ENCODE results near the gene REV3L. TPM values are rescaled to one million over a fixed set of nuclear protein-coding genes. Genes with fewer than 3 reads are reported as not detected.

The REV3L gene
- polyA plus RNA-seq, 4 donors, result 4.2 to 16.8 (median 8.4) TPM

DNA sequence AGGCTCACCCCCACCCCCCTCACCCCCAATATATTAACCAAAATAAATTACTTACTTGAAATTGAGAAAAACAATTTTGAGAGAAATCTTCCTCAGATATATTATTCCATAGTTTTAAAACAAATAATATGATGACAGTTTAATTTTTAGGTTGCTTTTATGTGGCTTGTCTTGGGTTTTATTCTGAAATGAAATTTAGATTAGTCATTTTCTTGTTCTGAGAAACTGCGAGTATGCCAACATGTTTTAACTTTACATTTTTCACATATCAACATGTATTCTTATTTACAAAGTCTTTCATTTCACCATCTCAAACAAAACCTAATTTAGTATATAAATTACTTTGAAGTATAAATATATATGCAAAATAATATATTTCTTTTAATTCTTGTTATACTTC is 11.1 kb downstream of the REV3L start:
- 78 to 95% (median 84%) methylated on average over 1 of the region's 1 CpG for WGBS, 3 donors
- Histone ChIP-seq H3K36me3 (ENCODE audit: control insufficient read depth in 3 of 3, insufficient read depth in 2 of 3, low read depth in 1 of 3, low read length in 3 of 3) (peaks cover 0 to 9% (median 0%) of the 10 kb centered on the region in 3 donors), H3K27ac (ENCODE audit: low read depth in 1 of 3, low read length in 2 of 3) (no peak overlapping the region), H3K4me1 (ENCODE audit: control insufficient read depth in 3 of 3, insufficient read depth in 2 of 3, low read depth in 1 of 3, low read length in 2 of 3) (no peaks in the 10 kb centered on the region), H3K9me3 (ENCODE audit: control insufficient read depth in 2 of 2, insufficient read depth in 1 of 2, low read depth in 1 of 2, low read length in 1 of 2) (no peaks in the 10 kb centered on the region), H3K27me3 (ENCODE audit: control insufficient read depth in 3 of 3, insufficient read depth in 3 of 3, low read length in 3 of 3) (no peaks in the 10 kb centered on the region), H3K4me3 (ENCODE audit: low read depth in 1 of 3, low read length in 3 of 3) (no peak overlapping the region)
- DNase-seq, result no peak
- no peak for FAIRE-seq

GRCh38 chr6:111471533-111471932 is 11.5 kb downstream of the REV3L start:
- FAIRE-seq (no peak), DNase-seq (no peak)
- H3K9me3 ChIP-seq (ENCODE audit: control insufficient read depth in 2 of 2, insufficient read depth in 1 of 2, low read depth in 1 of 2, low read length in 1 of 2), result no peaks in the 10 kb centered on the region
- no peak overlapping the region for H3K4me3 ChIP-seq (ENCODE audit: low read depth in 1 of 3, low read length in 3 of 3)
- 28 to 90% (median 45%) methylated on average over 1 of the region's 1 CpG for WGBS, 3 donors
- H3K27ac ChIP-seq (ENCODE audit: low read depth in 1 of 3, low read length in 2 of 3), result no peak overlapping the region
- H3K4me1 ChIP-seq (ENCODE audit: control insufficient read depth in 3 of 3, insufficient read depth in 2 of 3, low read depth in 1 of 3, low read length in 2 of 3), result no peaks in the 10 kb centered on the region
- no peaks in the 10 kb centered on the region for H3K27me3 ChIP-seq (ENCODE audit: control insufficient read depth in 3 of 3, insufficient read depth in 3 of 3, low read length in 3 of 3)
- peaks cover 0 to 11% (median 0%) of the 10 kb centered on the region in 3 donors for H3K36me3 ChIP-seq (ENCODE audit: control insufficient read depth in 3 of 3, insufficient read depth in 2 of 3, low read depth in 1 of 3, low read length in 3 of 3)

- Histone ChIP-seq H3K4me3 (ENCODE audit: low read depth in 1 of 3, low read length in 3 of 3) (no peak overlapping the region), H3K27me3 (ENCODE audit: control insufficient read depth in 3 of 3, insufficient read depth in 3 of 3, low read length in 3 of 3) (no peaks in the 10 kb centered on the region), H3K9me3 (ENCODE audit: control insufficient read depth in 2 of 2, insufficient read depth in 1 of 2, low read depth in 1 of 2, low read length in 1 of 2) (no peaks in the 10 kb centered on the region), H3K36me3 (ENCODE audit: control insufficient read depth in 3 of 3, insufficient read depth in 2 of 3, low read depth in 1 of 3, low read length in 3 of 3) (peaks cover 0 to 10% (median 0%) of the 10 kb centered on the region in 3 donors), H3K4me1 (ENCODE audit: control insufficient read depth in 3 of 3, insufficient read depth in 2 of 3, low read depth in 1 of 3, low read length in 2 of 3) (no peaks in the 10 kb centered on the region), H3K27ac (ENCODE audit: low read depth in 1 of 3, low read length in 2 of 3) (no peak overlapping the region)
- 90 to 94% (median 90%) methylated on average over 2 of the region's 2 CpGs for WGBS, 3 donors
- no peak for FAIRE-seq
- DNase-seq, result no peak
Observed at GRCh38 chr6:111470991-111471390, 12.0 kb downstream of the REV3L start.

DNA sequence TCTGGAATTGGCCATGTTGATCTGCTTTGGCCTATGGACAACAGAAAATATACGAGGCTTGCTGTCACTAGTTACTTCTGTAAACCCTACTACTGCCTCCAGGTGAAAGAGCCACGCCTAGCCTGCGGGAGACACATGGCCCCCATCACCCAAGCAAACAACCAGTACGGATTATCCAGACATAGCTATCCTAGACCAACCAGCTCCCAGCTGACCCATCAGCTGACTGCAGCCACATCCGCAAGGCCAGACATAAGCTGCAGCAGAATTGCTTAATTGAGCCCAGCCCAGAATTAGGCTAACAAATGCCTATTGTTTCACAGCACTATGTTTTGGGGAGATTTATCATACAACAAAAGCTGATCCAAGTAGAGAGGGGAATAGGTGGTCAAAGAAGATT is 13.5 kb downstream of the REV3L start:
- Histone ChIP-seq H3K4me3 (ENCODE audit: low read depth in 1 of 3, low read length in 3 of 3) (no peak overlapping the region), H3K4me1 (ENCODE audit: control insufficient read depth in 3 of 3, insufficient read depth in 2 of 3, low read depth in 1 of 3, low read length in 2 of 3) (no peaks in the 10 kb centered on the region), H3K9me3 (ENCODE audit: control insufficient read depth in 2 of 2, insufficient read depth in 1 of 2, low read depth in 1 of 2, low read length in 1 of 2) (no peaks in the 10 kb centered on the region), H3K27me3 (ENCODE audit: control insufficient read depth in 3 of 3, insufficient read depth in 3 of 3, low read length in 3 of 3) (no peaks in the 10 kb centered on the region), H3K27ac (ENCODE audit: low read depth in 1 of 3, low read length in 2 of 3) (no peak overlapping the region), H3K36me3 (ENCODE audit: control insufficient read depth in 3 of 3, insufficient read depth in 2 of 3, low read depth in 1 of 3, low read length in 3 of 3) (peaks cover 0 to 15% (median 0%) of the 10 kb centered on the region in 3 donors)
- 84 to 85% (median 84%) methylated on average over 5 of the region's 5 CpGs for WGBS, 3 donors
- FAIRE-seq, result no peak
- no peak for DNase-seq

GRCh38 chr6:111468329-111469012 is 14.5 kb downstream of the REV3L start:
- Histone ChIP-seq H3K36me3 (ENCODE audit: control insufficient read depth in 3 of 3, insufficient read depth in 2 of 3, low read depth in 1 of 3, low read length in 3 of 3) (peaks cover 0 to 15% (median 0%) of the 10 kb centered on the region in 3 donors), H3K4me1 (ENCODE audit: control insufficient read depth in 3 of 3, insufficient read depth in 2 of 3, low read depth in 1 of 3, low read length in 2 of 3) (no peaks in the 10 kb centered on the region), H3K27me3 (ENCODE audit: control insufficient read depth in 3 of 3, insufficient read depth in 3 of 3, low read length in 3 of 3) (no peaks in the 10 kb centered on the region), H3K9me3 (ENCODE audit: control insufficient read depth in 2 of 2, insufficient read depth in 1 of 2, low read depth in 1 of 2, low read length in 1 of 2) (no peaks in the 10 kb centered on the region), H3K4me3 (ENCODE audit: low read depth in 1 of 3, low read length in 3 of 3) (no peak overlapping the region), H3K27ac (ENCODE audit: low read depth in 1 of 3, low read length in 2 of 3) (no peak overlapping the region)
- WGBS, 3 donors, result 79 to 89% (median 86%) methylated on average over 5 of the region's 5 CpGs
- DNase-seq (no peak), FAIRE-seq (no peak)

DNA sequence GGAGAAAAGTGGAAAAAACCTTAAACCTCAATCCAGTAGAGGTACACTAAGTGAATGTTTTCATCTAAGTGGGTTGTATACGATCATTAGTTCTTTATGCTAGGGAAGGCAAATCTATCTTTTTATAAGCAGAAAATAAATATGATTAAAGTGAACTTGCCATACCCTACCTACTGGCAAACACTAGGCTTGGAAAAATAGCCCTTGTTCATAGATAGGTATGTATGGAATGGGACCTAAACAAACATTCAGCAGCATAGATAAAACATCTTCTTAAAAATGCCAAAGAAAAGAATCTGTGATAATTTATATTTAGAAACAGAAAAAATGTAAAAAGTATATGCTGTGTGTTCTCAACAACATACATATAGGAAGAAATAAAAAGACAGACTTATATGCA is 18.8 kb downstream of the REV3L start:
- Histone ChIP-seq H3K36me3 (ENCODE audit: control insufficient read depth in 3 of 3, insufficient read depth in 2 of 3, low read depth in 1 of 3, low read length in 3 of 3) (peaks cover 0 to 9% (median 0%) of the 10 kb centered on the region in 3 donors), H3K4me3 (ENCODE audit: low read depth in 1 of 3, low read length in 3 of 3) (no peak overlapping the region), H3K9me3 (ENCODE audit: control insufficient read depth in 2 of 2, insufficient read depth in 1 of 2, low read depth in 1 of 2, low read length in 1 of 2) (no peaks in the 10 kb centered on the region), H3K27ac (ENCODE audit: low read depth in 1 of 3, low read length in 2 of 3) (no peak overlapping the region), H3K27me3 (ENCODE audit: control insufficient read depth in 3 of 3, insufficient read depth in 3 of 3, low read length in 3 of 3) (no peaks in the 10 kb centered on the region), H3K4me1 (ENCODE audit: control insufficient read depth in 3 of 3, insufficient read depth in 2 of 3, low read depth in 1 of 3, low read length in 2 of 3) (peaks cover 0 to 3% (median 2%) of the 10 kb centered on the region in 3 donors)
- DNase-seq (no peak), FAIRE-seq (no peak)
- WGBS, 3 donors, result 59 to 96% (median 94%) methylated on average over 1 of the region's 1 CpG

DNA sequence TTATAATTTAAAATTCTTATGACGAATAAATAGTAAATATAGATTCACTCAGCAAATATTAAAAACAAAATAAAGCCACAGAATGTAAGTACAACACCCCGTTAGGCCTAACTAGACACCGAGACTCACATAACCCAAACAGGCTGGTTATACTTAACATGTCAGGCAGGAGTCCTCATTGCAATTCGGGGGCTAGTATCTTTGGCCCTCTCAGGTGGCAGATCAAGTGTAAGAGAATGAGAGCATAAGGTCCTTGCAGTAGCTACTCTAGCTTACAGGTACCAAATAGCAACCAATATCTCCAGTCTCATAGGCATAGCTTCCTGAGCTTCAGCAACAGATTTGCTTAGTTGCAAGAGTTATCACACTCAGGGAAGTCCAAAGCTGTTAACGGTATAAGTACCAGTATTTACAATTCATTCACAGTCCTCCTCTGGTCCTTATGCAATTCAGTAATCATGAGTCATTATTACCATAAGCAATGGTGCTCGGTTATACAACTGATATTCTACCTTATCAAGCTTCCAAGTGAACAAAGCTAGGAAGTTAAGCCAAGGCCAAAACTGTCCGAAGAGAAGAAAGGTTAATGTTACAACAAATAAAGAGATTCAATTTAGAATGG is 20.1 kb downstream of the REV3L start:
- Histone ChIP-seq H3K4me1 (ENCODE audit: control insufficient read depth in 3 of 3, insufficient read depth in 2 of 3, low read depth in 1 of 3, low read length in 2 of 3) (peaks cover 0 to 3% (median 2%) of the 10 kb centered on the region in 3 donors), H3K4me3 (ENCODE audit: low read depth in 1 of 3, low read length in 3 of 3) (no peak overlapping the region), H3K9me3 (ENCODE audit: control insufficient read depth in 2 of 2, insufficient read depth in 1 of 2, low read depth in 1 of 2, low read length in 1 of 2) (peaks cover 0 to 3% of the 10 kb centered on the region in 2 donors), H3K27me3 (ENCODE audit: control insufficient read depth in 3 of 3, insufficient read depth in 3 of 3, low read length in 3 of 3) (no peaks in the 10 kb centered on the region), H3K36me3 (ENCODE audit: control insufficient read depth in 3 of 3, insufficient read depth in 2 of 3, low read depth in 1 of 3, low read length in 3 of 3) (peaks cover 0 to 9% (median 0%) of the 10 kb centered on the region in 3 donors), H3K27ac (ENCODE audit: low read depth in 1 of 3, low read length in 2 of 3) (peak overlapping the region in 2 of 3 donors; percentile 5 to 6)
- DNase-seq, result peak; percentile 54 to 84
- WGBS, 3 donors, result 60 to 65% (median 63%) methylated on average over 7 of the region's 7 CpGs
- FAIRE-seq, result no peak

DNA sequence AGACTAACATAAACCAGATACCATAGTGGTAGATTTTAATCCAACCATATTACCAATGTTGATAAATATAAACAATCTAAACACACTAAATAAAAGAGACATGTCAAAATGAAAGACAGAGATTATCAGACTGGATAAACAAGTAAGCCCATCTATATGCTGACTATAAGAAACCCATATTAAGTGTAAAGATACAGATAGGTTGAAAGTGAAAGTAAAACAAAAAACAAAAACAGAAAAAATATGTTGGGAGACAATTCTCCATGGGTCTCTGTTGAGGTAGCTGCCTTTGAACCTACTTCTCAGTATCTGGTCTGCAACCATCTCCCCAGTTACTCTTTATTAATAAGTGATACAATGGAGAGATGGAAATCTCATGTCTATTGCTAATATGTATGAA is 21.2 kb downstream of the REV3L start:
- H3K9me3 ChIP-seq (ENCODE audit: control insufficient read depth in 2 of 2, insufficient read depth in 1 of 2, low read depth in 1 of 2, low read length in 1 of 2), result peaks cover 0 to 3% of the 10 kb centered on the region in 2 donors
- no peaks in the 10 kb centered on the region for H3K27me3 ChIP-seq (ENCODE audit: control insufficient read depth in 3 of 3, insufficient read depth in 3 of 3, low read length in 3 of 3)
- H3K36me3 ChIP-seq (ENCODE audit: control insufficient read depth in 3 of 3, insufficient read depth in 2 of 3, low read depth in 1 of 3, low read length in 3 of 3), result peaks cover 0 to 9% (median 0%) of the 10 kb centered on the region in 3 donors
- no peak overlapping the region for H3K4me3 ChIP-seq (ENCODE audit: low read depth in 1 of 3, low read length in 3 of 3)
- no peak overlapping the region for H3K27ac ChIP-seq (ENCODE audit: low read depth in 1 of 3, low read length in 2 of 3)
- FAIRE-seq (no peak), DNase-seq (peak in 1 of 2 donors; percentile 7)
- peaks cover 0 to 3% (median 2%) of the 10 kb centered on the region in 3 donors for H3K4me1 ChIP-seq (ENCODE audit: control insufficient read depth in 3 of 3, insufficient read depth in 2 of 3, low read depth in 1 of 3, low read length in 2 of 3)

All from small intestine (tissue), 7 donors.